GM23338 (cell line): ENCODE results near the gene CYP11A1. TPM values are rescaled to one million over a fixed set of nuclear protein-coding genes. Genes with fewer than 3 reads are reported as not detected.

ENCODE experiments used
- ATAC-seq: fragments of 200-7000 bp; cut with Tn5 transposase; 3 replicates; pipeline ENCODE4 v1.9.1; 2020
- DNase-seq: peaks from one replicate; pipeline ENCODE4 v3.0.0-alpha.2; 2015; ENCODE audit warnings: low spot score
- H2AFZ ChIP-seq: fragments of 200-600 bp; sonication (generic); 2 replicates; pipeline ENCODE4 v1.8.0; 2016; ENCODE audit warnings: antibody characterized with exemption, mild to moderate bottlenecking, moderate library complexity
- H3F3A ChIP-seq: fragments of 200-600 bp; sonication (generic); replicated peaks from 2 replicates; pipeline ENCODE4 v1.8.0; 2017; ENCODE audit warnings: antibody characterized with exemption, mixed run types, low read depth
- H3K27ac ChIP-seq: fragments of 200-600 bp; sonication (generic); 2 replicates; pipeline ENCODE4 v1.6.1; 2016; ENCODE audit warnings: low read depth
- H3K27me3 ChIP-seq: fragments of 200-600 bp; sonication (generic); 2 replicates; pipeline ENCODE4 v1.8.0; 2016; ENCODE audit warnings: mild to moderate bottlenecking, mixed run types, moderate library complexity; ENCODE audit not compliant: insufficient read depth
- H3K36me3 ChIP-seq: fragments of 200-600 bp; sonication (generic); 2 replicates; pipeline ENCODE4 v1.8.0; 2016; ENCODE audit warnings: mild to moderate bottlenecking; ENCODE audit not compliant: insufficient read depth
- H3K4me1 ChIP-seq: fragments of 200-600 bp; sonication (generic); 2 replicates; pipeline ENCODE4 v1.8.0; 2016; ENCODE audit warnings: mild to moderate bottlenecking, moderate library complexity; ENCODE audit not compliant: insufficient read depth
- H3K4me2 ChIP-seq: fragments of 200-600 bp; sonication (generic); 2 replicates; pipeline ENCODE4 v1.7.1; 2017; ENCODE audit warnings: mixed run types
- H3K4me3 ChIP-seq: fragments of 200-600 bp; sonication (generic); 2 replicates; pipeline ENCODE4 v1.6.1; 2016; ENCODE audit warnings: mixed run types
- H3K79me2 ChIP-seq: fragments of 200-600 bp; sonication (generic); replicated peaks from 2 replicates; pipeline ENCODE4 v1.8.0; 2017; ENCODE audit warnings: mild to moderate bottlenecking; ENCODE audit not compliant: insufficient read depth
- H3K9me2 ChIP-seq: fragments of 200-600 bp; sonication (generic); 2 replicates; pipeline ENCODE4 v1.8.0; 2017; ENCODE audit not compliant: insufficient read depth
- H4K20me1 ChIP-seq: fragments of 200-600 bp; sonication (generic); replicated peaks from 2 replicates; pipeline ENCODE4 v1.8.0; 2017; ENCODE audit warnings: mild to moderate bottlenecking; ENCODE audit not compliant: insufficient read depth
- H3K27ac Mint-ChIP-seq: 2 replicates; pipeline ENCODE4 v1.8.0; 2020; ENCODE audit warnings: inconsistent platforms, mild to moderate bottlenecking, moderate library complexity, mixed read lengths
- H3K27me3 Mint-ChIP-seq: 3 replicates; pipeline ENCODE4 v1.8.0; 2022; ENCODE audit warnings: low read depth, mild to moderate bottlenecking, moderate library complexity, mixed read lengths, inconsistent platforms; ENCODE audit not compliant: insufficient read depth, poor library complexity
- H3K36me3 Mint-ChIP-seq: 3 replicates; pipeline ENCODE4 v1.8.0; 2021; ENCODE audit warnings: low read depth, mild to moderate bottlenecking, inconsistent platforms, moderate library complexity, mixed read lengths
- H3K4me1 Mint-ChIP-seq: 3 replicates; pipeline ENCODE4 v1.8.0; 2020; ENCODE audit warnings: mild to moderate bottlenecking, inconsistent platforms, mixed read lengths
- H3K4me3 Mint-ChIP-seq: 3 replicates; pipeline ENCODE4 v1.8.0; 2021; ENCODE audit warnings: moderate library complexity, mild to moderate bottlenecking, inconsistent platforms, mixed read lengths
- H3K9me3 Mint-ChIP-seq: 3 replicates; pipeline ENCODE4 v1.8.0; 2020; ENCODE audit warnings: moderate library complexity, mild to moderate bottlenecking, inconsistent platforms, mixed read lengths
- CREB1 ChIP-seq: fragments of 250-450 bp; sonication (Bioruptor Pico); IDR thresholded peaks from 2 replicates; pipeline ENCODE4 v1.5.0; 2020; ENCODE audit warnings: low read depth, mild to moderate bottlenecking, moderate library complexity
- EZH2 ChIP-seq: fragments of 200-600 bp; sonication (generic); IDR thresholded peaks from one replicate; pipeline ENCODE4 v1.8.0; 2017; ENCODE audit warnings: antibody characterized with exemption, mild to moderate bottlenecking, low read depth; ENCODE audit not compliant: unreplicated experiment
- JUNB ChIP-seq: IDR thresholded peaks from one replicate; pipeline ENCODE4 v1.6.1; 2016; ENCODE audit warnings: antibody characterized with exemption; ENCODE audit not compliant: unreplicated experiment
- POLR2AphosphoS5 ChIP-seq: IDR thresholded peaks from 2 replicates; pipeline ENCODE4 v1.6.1; 2016; ENCODE audit warnings: antibody characterized with exemption, low read depth
- ZNF114 ChIP-seq: fragments of 250-450 bp; sonication (Bioruptor Pico); IDR thresholded peaks from 2 replicates; pipeline ENCODE4 v1.5.0; 2020; ENCODE audit warnings: mild to moderate bottlenecking, moderate library complexity
- long read RNA-seq: library from polyadenylated mRNA; unstranded; transcript quantifications from one replicate; pipeline ENCODE4 v2.0.0, GENCODE V29; 2020; ENCODE audit not compliant: unreplicated experiment
- polyA plus RNA-seq: library from polyadenylated mRNA; unstranded; fragments of >200 nt; fragmentation: Nextera tagmentation; extraction: Ambion mirVana; gene quantifications from 2 replicates; pipeline ENCODE4 v1.2.1, GENCODE V29; 2016
- total RNA-seq: library from RNA; depleted of rRNA; stranded (reverse); fragments of >200 nt; shearing (Covaris generic); gene quantifications from 2 replicates; pipeline ENCODE4 v1.2.3, GENCODE V29; 2014; rRNA removed
- TF ChIP-seq, protein P1 (sequence below): fragments of 250-450 bp; sonication (Bioruptor Pico); IDR thresholded peaks from 2 replicates; pipeline ENCODE4 v1.5.0; 2020; ENCODE audit warnings: mild to moderate bottlenecking, moderate library complexity

Gene CYP11A1
- total RNA-seq: 1.7 and 3.3 TPM in 2 replicates
- 1.2 and 1.9 TPM in 2 replicates for polyA plus RNA-seq
- long read RNA-seq, transcript CYP11A1-202 (9 exons, 2,001 nt): major isoform, 5 of 7 reads
- long read RNA-seq, partial matches to known transcripts: 0 of 7 reads
- long read RNA-seq, other reads (novel, unspliced or antisense): 2 of 7 reads

DNA sequence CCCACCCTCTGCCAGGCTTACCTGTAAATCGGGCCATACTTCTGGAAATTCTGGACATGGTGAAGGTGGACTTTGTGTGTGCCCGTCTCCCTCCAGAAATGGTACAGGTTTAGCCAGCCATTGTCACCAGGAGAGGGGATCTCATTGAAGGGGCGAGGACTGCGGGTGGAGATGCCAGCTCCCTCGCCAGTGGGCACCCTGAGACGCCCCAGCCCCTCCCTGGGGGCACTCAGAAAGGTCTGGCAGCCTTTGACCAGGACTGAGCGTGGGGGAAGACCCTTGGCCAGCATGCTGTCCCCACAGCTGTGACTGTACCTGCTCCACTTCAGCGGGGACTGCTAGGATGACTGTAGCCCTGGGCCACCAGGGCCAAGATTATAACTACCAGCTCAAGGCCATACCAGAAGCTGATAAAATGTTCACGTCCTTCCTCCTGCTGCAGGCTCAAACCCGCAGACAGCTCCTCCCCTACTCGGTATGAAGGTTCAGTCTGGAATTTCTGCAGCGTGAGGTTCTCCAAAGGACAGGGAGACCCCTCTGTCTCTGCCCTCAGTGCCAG lies at the start of gene CYP11A1:
Gene CYP11A1, minus strand, starts transcription at position 351 of the 559 bp plus-strand sequence. Its CDS starts 61 bp downstream, at position 290.
- no peak within 1 kb of the TSS for H2AFZ ChIP-seq
- H3K27ac ChIP-seq: no peak within 1 kb of the TSS
- no peaks in the 10 kb centered on the region for H3K79me2 ChIP-seq
- peaks cover 22% of the 10 kb centered on the region for H3K27me3 Mint-ChIP-seq
- H3K9me2 ChIP-seq: no peaks in the 10 kb centered on the region
- H3K27ac Mint-ChIP-seq: no peak within 1 kb of the TSS
- peaks cover 31% of the 10 kb centered on the region for H3K4me1 ChIP-seq
- peaks cover 40% of the 10 kb centered on the region for H3K27me3 ChIP-seq
- H3K4me3 ChIP-seq: peak within 1 kb of the TSS; percentile 77; the same call in 1 of the 2 replicates
- TF ChIP-seq JUNB: no peak
- TF ChIP-seq, protein P1, sequence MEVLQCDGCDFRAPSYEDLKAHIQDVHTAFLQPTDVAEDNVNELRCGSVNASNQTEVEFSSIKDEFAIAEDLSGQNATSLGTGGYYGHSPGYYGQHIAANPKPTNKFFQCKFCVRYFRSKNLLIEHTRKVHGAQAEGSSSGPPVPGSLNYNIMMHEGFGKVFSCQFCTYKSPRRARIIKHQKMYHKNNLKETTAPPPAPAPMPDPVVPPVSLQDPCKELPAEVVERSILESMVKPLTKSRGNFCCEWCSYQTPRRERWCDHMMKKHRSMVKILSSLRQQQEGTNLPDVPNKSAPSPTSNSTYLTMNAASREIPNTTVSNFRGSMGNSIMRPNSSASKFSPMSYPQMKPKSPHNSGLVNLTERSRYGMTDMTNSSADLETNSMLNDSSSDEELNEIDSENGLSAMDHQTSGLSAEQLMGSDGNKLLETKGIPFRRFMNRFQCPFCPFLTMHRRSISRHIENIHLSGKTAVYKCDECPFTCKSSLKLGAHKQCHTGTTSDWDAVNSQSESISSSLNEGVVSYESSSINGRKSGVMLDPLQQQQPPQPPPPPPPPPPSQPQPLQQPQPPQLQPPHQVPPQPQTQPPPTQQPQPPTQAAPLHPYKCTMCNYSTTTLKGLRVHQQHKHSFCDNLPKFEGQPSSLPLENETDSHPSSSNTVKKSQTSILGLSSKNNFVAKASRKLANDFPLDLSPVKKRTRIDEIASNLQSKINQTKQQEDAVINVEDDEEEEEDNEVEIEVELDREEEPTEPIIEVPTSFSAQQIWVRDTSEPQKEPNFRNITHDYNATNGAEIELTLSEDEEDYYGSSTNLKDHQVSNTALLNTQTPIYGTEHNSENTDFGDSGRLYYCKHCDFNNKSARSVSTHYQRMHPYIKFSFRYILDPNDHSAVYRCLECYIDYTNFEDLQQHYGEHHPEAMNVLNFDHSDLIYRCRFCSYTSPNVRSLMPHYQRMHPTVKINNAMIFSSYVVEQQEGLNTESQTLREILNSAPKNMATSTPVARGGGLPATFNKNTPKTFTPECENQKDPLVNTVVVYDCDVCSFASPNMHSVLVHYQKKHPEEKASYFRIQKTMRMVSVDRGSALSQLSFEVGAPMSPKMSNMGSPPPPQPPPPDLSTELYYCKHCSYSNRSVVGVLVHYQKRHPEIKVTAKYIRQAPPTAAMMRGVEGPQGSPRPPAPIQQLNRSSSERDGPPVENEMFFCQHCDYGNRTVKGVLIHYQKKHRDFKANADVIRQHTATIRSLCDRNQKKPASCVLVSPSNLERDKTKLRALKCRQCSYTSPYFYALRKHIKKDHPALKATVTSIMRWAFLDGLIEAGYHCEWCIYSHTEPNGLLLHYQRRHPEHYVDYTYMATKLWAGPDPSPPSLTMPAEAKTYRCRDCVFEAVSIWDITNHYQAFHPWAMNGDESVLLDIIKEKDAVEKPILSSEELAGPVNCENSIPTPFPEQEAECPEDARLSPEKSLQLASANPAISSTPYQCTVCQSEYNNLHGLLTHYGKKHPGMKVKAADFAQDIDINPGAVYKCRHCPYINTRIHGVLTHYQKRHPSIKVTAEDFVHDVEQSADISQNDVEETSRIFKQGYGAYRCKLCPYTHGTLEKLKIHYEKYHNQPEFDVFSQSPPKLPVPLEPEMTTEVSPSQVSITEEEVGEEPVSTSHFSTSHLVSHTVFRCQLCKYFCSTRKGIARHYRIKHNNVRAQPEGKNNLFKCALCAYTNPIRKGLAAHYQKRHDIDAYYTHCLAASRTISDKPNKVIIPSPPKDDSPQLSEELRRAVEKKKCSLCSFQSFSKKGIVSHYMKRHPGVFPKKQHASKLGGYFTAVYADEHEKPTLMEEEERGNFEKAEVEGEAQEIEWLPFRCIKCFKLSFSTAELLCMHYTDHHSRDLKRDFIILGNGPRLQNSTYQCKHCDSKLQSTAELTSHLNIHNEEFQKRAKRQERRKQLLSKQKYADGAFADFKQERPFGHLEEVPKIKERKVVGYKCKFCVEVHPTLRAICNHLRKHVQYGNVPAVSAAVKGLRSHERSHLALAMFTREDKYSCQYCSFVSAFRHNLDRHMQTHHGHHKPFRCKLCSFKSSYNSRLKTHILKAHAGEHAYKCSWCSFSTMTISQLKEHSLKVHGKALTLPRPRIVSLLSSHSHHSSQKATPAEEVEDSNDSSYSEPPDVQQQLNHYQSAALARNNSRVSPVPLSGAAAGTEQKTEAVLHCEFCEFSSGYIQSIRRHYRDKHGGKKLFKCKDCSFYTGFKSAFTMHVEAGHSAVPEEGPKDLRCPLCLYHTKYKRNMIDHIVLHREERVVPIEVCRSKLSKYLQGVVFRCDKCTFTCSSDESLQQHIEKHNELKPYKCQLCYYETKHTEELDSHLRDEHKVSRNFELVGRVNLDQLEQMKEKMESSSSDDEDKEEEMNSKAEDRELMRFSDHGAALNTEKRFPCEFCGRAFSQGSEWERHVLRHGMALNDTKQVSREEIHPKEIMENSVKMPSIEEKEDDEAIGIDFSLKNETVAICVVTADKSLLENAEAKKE: no peak
- no peak for TF ChIP-seq CREB1 (CRISPR knock-in tag)
- no peak for TF ChIP-seq ZNF114 (CRISPR knock-in tag)
- no peak for TF ChIP-seq POLR2AphosphoS5
- no peak for TF ChIP-seq EZH2
- H3F3A ChIP-seq: 0 out of 2 replicates have a peak, but pooled peaks cover 5% of the 10 kb centered on the region
- peak within 1 kb of the TSS; percentile 42; the same call in 2 of the 3 replicates for H3K4me3 Mint-ChIP-seq
- H4K20me1 ChIP-seq: no peaks in the 10 kb centered on the region
- no peaks in the 10 kb centered on the region for H3K9me3 Mint-ChIP-seq
- H3K4me2 ChIP-seq: no peak within 1 kb of the TSS; the same call in 1 of the 2 replicates
- DNase-seq (no peak), ATAC-seq (no peak)
- H3K36me3 Mint-ChIP-seq: no peaks in the 10 kb centered on the region
- no peaks in the 10 kb centered on the region for H3K36me3 ChIP-seq
- peaks cover 19% of the 10 kb centered on the region for H3K4me1 Mint-ChIP-seq
